ENCODE results near the gene ST8SIA1.

ST8SIA1 gene

GRCh38 chr12:22329621-22330020, 4.9 kb downstream of the ST8SIA1 start:
- DNase-seq (ENCODE audit: low read depth): no peak

- DNase-seq (ENCODE audit: low read depth): no peak
Observed at GRCh38 chr12:22325218-22325617, 9.3 kb downstream of the ST8SIA1 start.

GRCh38 chr12:22322091-22322490, 12.4 kb downstream of the ST8SIA1 start:
- no peak for DNase-seq (ENCODE audit: low read depth)

- DNase-seq (ENCODE audit: low read depth): no peak
Observed at GRCh38 chr12:22321638-22322037, 12.9 kb downstream of the ST8SIA1 start.

GRCh38 chr12:22321018-22321605, 13.4 kb downstream of the ST8SIA1 start:
- DNase-seq (ENCODE audit: low read depth): no peak

GRCh38 chr12:22318108-22318737, 16.3 kb downstream of the ST8SIA1 start:
- no peak for DNase-seq (ENCODE audit: low read depth)

GRCh38 chr12:22313963-22314330, 20.6 kb downstream of the ST8SIA1 start:
- DNase-seq (ENCODE audit: low read depth): no peak

- no peak for DNase-seq (ENCODE audit: low read depth)
Observed at GRCh38 chr12:22313286-22313962, 21.1 kb downstream of the ST8SIA1 start.

GRCh38 chr12:22312336-22312735, 22.2 kb downstream of the ST8SIA1 start:
- DNase-seq (ENCODE audit: low read depth): no peak

GRCh38 chr12:22310709-22311108, 23.8 kb downstream of the ST8SIA1 start:
- DNase-seq (ENCODE audit: low read depth): no peak

- no peak for DNase-seq (ENCODE audit: low read depth)
Observed at GRCh38 chr12:22310275-22310674, 24.2 kb downstream of the ST8SIA1 start.

- no peak for DNase-seq (ENCODE audit: low read depth)
Observed at GRCh38 chr12:22307811-22308210, 26.7 kb downstream of the ST8SIA1 start.

- no peak for DNase-seq (ENCODE audit: low read depth)
Observed at GRCh38 chr12:22306311-22306710, 28.2 kb downstream of the ST8SIA1 start.

- no peak for DNase-seq (ENCODE audit: low read depth)
Observed at GRCh38 chr12:22304341-22304740, 30.2 kb downstream of the ST8SIA1 start.

GRCh38 chr12:22299294-22299912, 35.1 kb downstream of the ST8SIA1 start:
- no peak for DNase-seq (ENCODE audit: low read depth)

GRCh38 chr12:22289250-22289649, 45.3 kb downstream of the ST8SIA1 start:
- DNase-seq (ENCODE audit: low read depth): no peak

- no peak for DNase-seq (ENCODE audit: low read depth)
Observed at GRCh38 chr12:22287776-22288621, 46.5 kb downstream of the ST8SIA1 start.

- no peak for DNase-seq (ENCODE audit: low read depth)
Observed at GRCh38 chr12:22287101-22287500, 47.4 kb downstream of the ST8SIA1 start.

- no peak for DNase-seq (ENCODE audit: low read depth)
Observed at GRCh38 chr12:22286569-22286968, 47.9 kb downstream of the ST8SIA1 start.

GRCh38 chr12:22285846-22286245, 48.7 kb downstream of the ST8SIA1 start:
- DNase-seq (ENCODE audit: low read depth): no peak

- no peak for DNase-seq (ENCODE audit: low read depth)
Observed at GRCh38 chr12:22284871-22285270, 49.6 kb downstream of the ST8SIA1 start.

- no peak for DNase-seq (ENCODE audit: low read depth)
Observed at GRCh38 chr12:22283508-22283907, 51.0 kb downstream of the ST8SIA1 start.
